K562 (cell line): ENCODE data around the gene POMC. TPM values are rescaled to one million over a fixed set of nuclear protein-coding genes. Genes with fewer than 3 reads are reported as not detected.

Experiments
- ATAC-seq: fragments of 200-7000 bp; cut with Tn5 transposase; 3 replicates; pipeline ENCODE4 v1.9.1; 2020; ENCODE audit warnings: moderate library complexity
- BruUV-seq: library from RNA; stranded (reverse); fragments of 400-500 nt; replicated peaks from 2 replicates; lab custom pipeline; 2021; lab: Mats Ljungman, UMichigan
- CTCF ChIA-PET: fragments of 300-600 bp; formaldehyde crosslinking; extraction: SDS; loops from one replicate; lab custom pipeline; 2021; ENCODE audit warnings: low intra/inter-chr PET ratio; lab: Yijun Ruan, JAX
- POLR2A ChIA-PET: fragments of 300-600, 350-650 bp; sonication (Branson Sonifier 250); formaldehyde crosslinking; extraction: SDS; loops from one replicate; lab custom pipeline; 2021; ENCODE audit warnings: antibody characterized with exemption, inconsistent platforms; lab: Yijun Ruan, JAX
- DNase-seq, 4 experiments: peaks; one replicate each; pipeline versions ENCODE4 v3.0.0 to v3.0.0-alpha.2; 2011 to 2018; ENCODE audit warnings: low spot score in 3 of 4, mixed read lengths in 3 of 4; ENCODE audit errors: extremely low read depth in 1 of 4
- FAIRE-seq: peaks from 2 replicates; lab custom pipeline; 2011; peaks lifted over from hg19 to GRCh38; lab: Jason Lieb, UNC
- H2AFZ ChIP-seq: 2 replicates; pipeline ENCODE4 v1.6.0; 2011; ENCODE audit warnings: low read depth, low read length, control low read depth, inconsistent platforms
- H3K27ac ChIP-seq: fragments of 200-600 bp; 3 replicates; pipeline ENCODE4 v1.8.0; 2011; ENCODE audit warnings: low read depth, mild to moderate bottlenecking, control low read depth, inconsistent platforms, low read length, moderate library complexity, mixed read lengths; ENCODE audit errors: extremely low read depth
- H3K27me3 ChIP-seq, 2 experiments: fragments of 300-600 bp in 1 of 2; 2 replicates in 1 of 2; 3 replicates in 1 of 2; pipeline versions ENCODE4 v1.6.0 to v1.8.0; 2011; ENCODE audit warnings: inconsistent platforms in 2 of 2, low read length in 2 of 2, mild to moderate bottlenecking in 1 of 2, mixed read lengths in 1 of 2, moderate library complexity in 1 of 2; ENCODE audit not compliant: control insufficient read depth in 2 of 2, insufficient read depth in 2 of 2
- H3K36me3 ChIP-seq: fragments of 300-600 bp; 3 replicates; pipeline ENCODE4 v1.8.0; 2011; ENCODE audit warnings: mild to moderate bottlenecking, low read length, inconsistent platforms; ENCODE audit not compliant: control insufficient read depth, insufficient read depth
- H3K4me1 ChIP-seq, 2 experiments: fragments of 200-600 bp in 1 of 2; replicated peaks in 1 of 2; 2 replicates in 1 of 2; 3 replicates in 1 of 2; pipeline versions ENCODE4 v1.5.1 to v1.8.0; 2011; ENCODE audit warnings: inconsistent platforms in 2 of 2, low read length in 2 of 2, mild to moderate bottlenecking in 1 of 2, mixed read lengths in 1 of 2, moderate library complexity in 1 of 2; ENCODE audit not compliant: control insufficient read depth in 2 of 2, insufficient read depth in 2 of 2
- H3K4me2 ChIP-seq: 2 replicates; pipeline ENCODE4 v1.6.1; 2011; ENCODE audit warnings: low read length, control low read depth, inconsistent platforms, mixed read lengths; ENCODE audit not compliant: insufficient read depth
- H3K4me3 ChIP-seq: fragments of 200-600 bp; sonication (generic), shearing (Covaris generic); 2 replicates; pipeline ENCODE4 v1.5.1; 2016; ENCODE audit warnings: control low read depth, inconsistent platforms
- H3K79me2 ChIP-seq: fragments of 200-600 bp; 3 replicates; pipeline ENCODE4 v1.8.0; 2011; ENCODE audit warnings: low read length, inconsistent platforms; ENCODE audit not compliant: control insufficient read depth, insufficient read depth
- H3K9ac ChIP-seq, 2 experiments: 2 replicates each; pipeline versions ENCODE4 v1.6.0 to v1.6.1; 2011; ENCODE audit warnings: low read depth in 2 of 2, low read length in 2 of 2, control low read depth in 1 of 2, inconsistent platforms in 1 of 2, mild to moderate bottlenecking in 1 of 2, mixed read lengths in 1 of 2; ENCODE audit not compliant: insufficient read depth in 1 of 2
- H3K9me1 ChIP-seq: one replicate; pipeline ENCODE4 v1.6.0; 2011; ENCODE audit warnings: inconsistent platforms, mild to moderate bottlenecking, low read length, moderate library complexity; ENCODE audit not compliant: control insufficient read depth, insufficient read depth
- H3K9me3 ChIP-seq: replicated peaks from 2 replicates; pipeline ENCODE4 v1.5.1; 2011; ENCODE audit warnings: low read depth, low read length, inconsistent platforms; ENCODE audit not compliant: control insufficient read depth, insufficient read depth
- H4K20me1 ChIP-seq: replicated peaks from 2 replicates; pipeline ENCODE4 v1.6.1; 2011; ENCODE audit warnings: low read length, inconsistent platforms, mixed read lengths; ENCODE audit not compliant: control insufficient read depth, insufficient read depth
- CHD1 ChIP-seq: fragments of 200-600 bp; sonication (generic); IDR thresholded peaks from one replicate; pipeline ENCODE4 v1.6.1; 2012; ENCODE audit warnings: mild to moderate bottlenecking, moderate library complexity, low read length, inconsistent platforms
- LCOR ChIP-seq: sonication (generic); formaldehyde crosslinking; IDR thresholded peaks from 2 replicates; pipeline ENCODE4 v1.8.0; 2022; ENCODE audit warnings: mild to moderate bottlenecking, missing genetic modification reagents
- TFAM ChIP-seq: fragments of 250-450 bp; sonication (Bioruptor Pico); conservative IDR thresholded peaks from 2 replicates; pipeline ENCODE4 v1.5.0; 2021; ENCODE audit warnings: mild to moderate bottlenecking, moderate library complexity
- WGBS: fragments of 100-300 bp; shearing (Covaris generic); methylation state at CpG from one replicate; pipeline ENCODE4 v1.1.6; 2016; ENCODE audit warnings: low coverage, mixed read lengths; ENCODE audit not compliant: insufficient coverage; ENCODE audit errors: missing lambda C conversion rate; 5-methylcytosine and 5-hydroxymethylcytosine counted together
- in situ Hi-C: fragments of 300-500 bp; cut with MboI; formaldehyde crosslinking; loops from 4 replicates; pipeline ENCODE4 v1.15.0; 2018; ENCODE audit warnings: inconsistent platforms, mixed read lengths
- intact Hi-C: fragments of 100-400 bp; cut with micrococcal nuclease; formaldehyde crosslinking; loops from 2 replicates; pipeline ENCODE4 v1.14.2; 2022
- polyA plus RNA-seq, 8 experiments: library from polyadenylated mRNA; depleted of rRNA in 4 of 8; stranded (reverse) in 5 of 8; unstranded in 3 of 8; fragments of >200 nt; fragmentation: Nextera tagmentation in 2 of 8; fragmentation: Illumina TruSeq in 1 of 8; extraction: Ambion mirVana in 2 of 8; extraction: Trizol in 1 of 8; gene quantifications; 2 replicates each; pipeline versions ENCODE4 v1.2.1 to v1.2.3, GENCODE V29; 2011 to 2014; ENCODE audit warnings: inconsistent platforms in 1 of 8, missing spikeins in 1 of 8
- total RNA-seq, 7 experiments: library from RNA; depleted of rRNA in 6 of 7; stranded (reverse); fragments of >200 nt in 6 of 7; fragmentation: Illumina TruSeq in 2 of 7; extraction: Trizol in 2 of 7; gene quantifications; 2 replicates each; pipeline versions ENCODE4 v1.2.1 to v1.2.3, GENCODE V29; 2011 to 2021; ENCODE audit warnings: low replicate concordance in 1 of 7
- TF ChIP-seq, protein P1 (sequence below): fragments of 450-650 bp; conservative IDR thresholded peaks from 2 replicates; pipeline ENCODE4 v1.6.1; 2016; ENCODE audit warnings: missing genetic modification characterization, low read depth, mild to moderate bottlenecking, missing compliant biosample characterization, moderate library complexity
- TF ChIP-seq, protein P2 (sequence below): fragments of 450-650 bp; formaldehyde crosslinking; IDR thresholded peaks from 2 replicates; pipeline ENCODE4 v1.4.0; 2020; ENCODE audit warnings: mild to moderate bottlenecking, moderate library complexity
- TF ChIP-seq, protein P3 (sequence below): fragments of 250-450 bp; sonication (Bioruptor Pico); IDR thresholded peaks from 2 replicates; pipeline ENCODE4 v1.4.0; 2020; ENCODE audit warnings: mild to moderate bottlenecking
- TF ChIP-seq, protein P4 (sequence below): sonication (generic); formaldehyde crosslinking; IDR thresholded peaks from 2 replicates; pipeline ENCODE4 v1.8.1; 2023; ENCODE audit warnings: mild to moderate bottlenecking, missing genetic modification reagents
- TF ChIP-seq, protein P5 (sequence below): fragments of 450-650 bp; IDR thresholded peaks from 2 replicates; pipeline ENCODE4 v1.7.1; 2018; ENCODE audit warnings: mild to moderate bottlenecking, low read depth; ENCODE audit not compliant: partially characterized antibody

The POMC gene
- total and polyA plus RNA-seq, 9 of the 15 experiments (the other 6 are each of a cell fraction or from before 2014, with no cell fraction given), result not detected

DNA sequence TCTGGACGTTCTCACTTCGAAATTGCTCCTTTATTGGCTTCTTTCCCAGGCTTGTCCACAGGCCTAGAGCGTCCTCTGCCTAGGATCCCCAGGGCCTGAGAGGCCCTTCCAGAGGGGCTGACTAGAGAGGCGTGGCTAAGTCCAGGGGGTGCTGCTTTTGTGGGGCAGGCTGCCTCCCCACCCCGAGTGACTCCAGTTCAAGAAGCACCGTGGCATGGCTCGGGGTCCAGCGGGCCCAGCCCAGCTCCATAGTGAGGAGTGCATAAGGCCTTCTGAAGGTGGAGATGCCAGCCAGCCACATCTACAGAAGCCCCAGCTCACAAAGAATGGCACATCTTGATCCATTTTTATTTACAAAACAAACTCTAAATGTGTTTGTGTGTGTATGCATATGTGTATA is 44.8 kb upstream of the POMC start:
- no TSS peak for BruUV-seq

More for the DNA sequence above, 44.8 kb upstream of the POMC start:
- no peak for FAIRE-seq
- H3K9me3 ChIP-seq, result no peaks in the 10 kb centered on the region
- WGBS, result 58% methylated on average over 7 of the region's 8 CpGs
- H3K9ac ChIP-seq, result peak overlapping the region in 1 of 2 experiments; percentile 71; a peak in 2 of 4 replicates
- no peak overlapping the region for H3K4me3 ChIP-seq
- no peak overlapping the region for H3K4me2 ChIP-seq
- POLR2A ChIA-PET, result interaction anchor here (1.1 kb wide), 1 partner anchor 12 kb away, joined by 4 read pairs; no protein-coding TSS in a partner anchor
- H4K20me1 ChIP-seq, result no peaks in the 10 kb centered on the region
- H3K36me3 ChIP-seq, result no peaks in the 10 kb centered on the region
- peak overlapping the region; percentile 72 for H2AFZ ChIP-seq
- H3K27me3 ChIP-seq, result no peaks in the 10 kb centered on the region
- TF ChIP-seq, protein P1, sequence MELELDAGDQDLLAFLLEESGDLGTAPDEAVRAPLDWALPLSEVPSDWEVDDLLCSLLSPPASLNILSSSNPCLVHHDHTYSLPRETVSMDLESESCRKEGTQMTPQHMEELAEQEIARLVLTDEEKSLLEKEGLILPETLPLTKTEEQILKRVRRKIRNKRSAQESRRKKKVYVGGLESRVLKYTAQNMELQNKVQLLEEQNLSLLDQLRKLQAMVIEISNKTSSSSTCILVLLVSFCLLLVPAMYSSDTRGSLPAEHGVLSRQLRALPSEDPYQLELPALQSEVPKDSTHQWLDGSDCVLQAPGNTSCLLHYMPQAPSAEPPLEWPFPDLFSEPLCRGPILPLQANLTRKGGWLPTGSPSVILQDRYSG (tag), result no peak
- no peak for TF ChIP-seq CHD1
- TF ChIP-seq, protein P2, sequence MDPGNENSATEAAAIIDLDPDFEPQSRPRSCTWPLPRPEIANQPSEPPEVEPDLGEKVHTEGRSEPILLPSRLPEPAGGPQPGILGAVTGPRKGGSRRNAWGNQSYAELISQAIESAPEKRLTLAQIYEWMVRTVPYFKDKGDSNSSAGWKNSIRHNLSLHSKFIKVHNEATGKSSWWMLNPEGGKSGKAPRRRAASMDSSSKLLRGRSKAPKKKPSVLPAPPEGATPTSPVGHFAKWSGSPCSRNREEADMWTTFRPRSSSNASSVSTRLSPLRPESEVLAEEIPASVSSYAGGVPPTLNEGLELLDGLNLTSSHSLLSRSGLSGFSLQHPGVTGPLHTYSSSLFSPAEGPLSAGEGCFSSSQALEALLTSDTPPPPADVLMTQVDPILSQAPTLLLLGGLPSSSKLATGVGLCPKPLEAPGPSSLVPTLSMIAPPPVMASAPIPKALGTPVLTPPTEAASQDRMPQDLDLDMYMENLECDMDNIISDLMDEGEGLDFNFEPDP, result no peak
- TF ChIP-seq, protein P3, sequence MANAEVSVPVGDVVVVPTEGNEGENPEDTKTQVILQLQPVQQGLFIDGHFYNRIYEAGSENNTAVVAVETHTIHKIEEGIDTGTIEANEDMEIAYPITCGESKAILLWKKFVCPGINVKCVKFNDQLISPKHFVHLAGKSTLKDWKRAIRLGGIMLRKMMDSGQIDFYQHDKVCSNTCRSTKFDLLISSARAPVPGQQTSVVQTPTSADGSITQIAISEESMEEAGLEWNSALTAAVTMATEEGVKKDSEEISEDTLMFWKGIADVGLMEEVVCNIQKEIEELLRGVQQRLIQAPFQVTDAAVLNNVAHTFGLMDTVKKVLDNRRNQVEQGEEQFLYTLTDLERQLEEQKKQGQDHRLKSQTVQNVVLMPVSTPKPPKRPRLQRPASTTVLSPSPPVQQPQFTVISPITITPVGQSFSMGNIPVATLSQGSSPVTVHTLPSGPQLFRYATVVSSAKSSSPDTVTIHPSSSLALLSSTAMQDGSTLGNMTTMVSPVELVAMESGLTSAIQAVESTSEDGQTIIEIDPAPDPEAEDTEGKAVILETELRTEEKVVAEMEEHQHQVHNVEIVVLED (CRISPR knock-in tag), result no peak
- no peak for TF ChIP-seq LCOR (CRISPR knock-in tag)
- TF ChIP-seq, protein P4, sequence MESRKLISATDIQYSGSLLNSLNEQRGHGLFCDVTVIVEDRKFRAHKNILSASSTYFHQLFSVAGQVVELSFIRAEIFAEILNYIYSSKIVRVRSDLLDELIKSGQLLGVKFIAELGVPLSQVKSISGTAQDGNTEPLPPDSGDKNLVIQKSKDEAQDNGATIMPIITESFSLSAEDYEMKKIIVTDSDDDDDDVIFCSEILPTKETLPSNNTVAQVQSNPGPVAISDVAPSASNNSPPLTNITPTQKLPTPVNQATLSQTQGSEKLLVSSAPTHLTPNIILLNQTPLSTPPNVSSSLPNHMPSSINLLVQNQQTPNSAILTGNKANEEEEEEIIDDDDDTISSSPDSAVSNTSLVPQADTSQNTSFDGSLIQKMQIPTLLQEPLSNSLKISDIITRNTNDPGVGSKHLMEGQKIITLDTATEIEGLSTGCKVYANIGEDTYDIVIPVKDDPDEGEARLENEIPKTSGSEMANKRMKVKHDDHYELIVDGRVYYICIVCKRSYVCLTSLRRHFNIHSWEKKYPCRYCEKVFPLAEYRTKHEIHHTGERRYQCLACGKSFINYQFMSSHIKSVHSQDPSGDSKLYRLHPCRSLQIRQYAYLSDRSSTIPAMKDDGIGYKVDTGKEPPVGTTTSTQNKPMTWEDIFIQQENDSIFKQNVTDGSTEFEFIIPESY (CRISPR knock-in tag), result no peak
- no peak for TF ChIP-seq TFAM
- TF ChIP-seq, protein P5, sequence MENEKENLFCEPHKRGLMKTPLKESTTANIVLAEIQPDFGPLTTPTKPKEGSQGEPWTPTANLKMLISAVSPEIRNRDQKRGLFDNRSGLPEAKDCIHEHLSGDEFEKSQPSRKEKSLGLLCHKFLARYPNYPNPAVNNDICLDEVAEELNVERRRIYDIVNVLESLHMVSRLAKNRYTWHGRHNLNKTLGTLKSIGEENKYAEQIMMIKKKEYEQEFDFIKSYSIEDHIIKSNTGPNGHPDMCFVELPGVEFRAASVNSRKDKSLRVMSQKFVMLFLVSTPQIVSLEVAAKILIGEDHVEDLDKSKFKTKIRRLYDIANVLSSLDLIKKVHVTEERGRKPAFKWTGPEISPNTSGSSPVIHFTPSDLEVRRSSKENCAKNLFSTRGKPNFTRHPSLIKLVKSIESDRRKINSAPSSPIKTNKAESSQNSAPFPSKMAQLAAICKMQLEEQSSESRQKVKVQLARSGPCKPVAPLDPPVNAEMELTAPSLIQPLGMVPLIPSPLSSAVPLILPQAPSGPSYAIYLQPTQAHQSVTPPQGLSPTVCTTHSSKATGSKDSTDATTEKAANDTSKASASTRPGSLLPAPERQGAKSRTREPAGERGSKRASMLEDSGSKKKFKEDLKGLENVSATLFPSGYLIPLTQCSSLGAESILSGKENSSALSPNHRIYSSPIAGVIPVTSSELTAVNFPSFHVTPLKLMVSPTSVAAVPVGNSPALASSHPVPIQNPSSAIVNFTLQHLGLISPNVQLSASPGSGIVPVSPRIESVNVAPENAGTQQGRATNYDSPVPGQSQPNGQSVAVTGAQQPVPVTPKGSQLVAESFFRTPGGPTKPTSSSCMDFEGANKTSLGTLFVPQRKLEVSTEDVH, result no peak
- H3K79me2 ChIP-seq, result no peaks in the 10 kb centered on the region
- in situ Hi-C loops, result no loop called here
- ATAC-seq, result no peak
- peaks cover 12 to 16% of the 10 kb centered on the region in 2 experiments; a peak in 4 of 5 replicates for H3K4me1 ChIP-seq
- CTCF ChIA-PET, result no interaction called here
- no peak for DNase-seq
- intact Hi-C loops, result no loop called here
- no peaks in the 10 kb centered on the region for H3K9me1 ChIP-seq
- no peak overlapping the region; the same call in 2 of the 3 replicates for H3K27ac ChIP-seq
